Calu3 (cell line): ENCODE measurements around the gene SLC29A3. TPM values are rescaled to one million over a fixed set of nuclear protein-coding genes. Genes with fewer than 3 reads are reported as not detected.

Experiments used
- BruUV-seq: library from RNA; stranded (reverse); fragments of 400-500 nt; replicated peaks from 2 replicates; lab custom pipeline; 2021; lab: Mats Ljungman, UMichigan
- CTCF ChIA-PET: fragments of 300-600 bp; sonication (Branson Sonifier 250); formaldehyde crosslinking; loops from one replicate; lab custom pipeline; 2022; ENCODE audit warnings: antibody characterized with exemption; lab: Charles Lee
- DNase-seq: peaks from one replicate; pipeline ENCODE4 v3.0.0; 2022
- H3K27ac Mint-ChIP-seq: one replicate; pipeline ENCODE4 v1.8.0; 2022; ENCODE audit warnings: mixed read lengths; ENCODE audit not compliant: unreplicated experiment
- H3K27me3 Mint-ChIP-seq: one replicate; pipeline ENCODE4 v1.8.0; 2022; ENCODE audit warnings: mixed read lengths; ENCODE audit not compliant: unreplicated experiment
- H3K36me3 Mint-ChIP-seq: one replicate; pipeline ENCODE4 v1.8.0; 2022; ENCODE audit warnings: mild to moderate bottlenecking, moderate library complexity, mixed read lengths; ENCODE audit not compliant: insufficient read depth, unreplicated experiment
- H3K4me1 Mint-ChIP-seq: one replicate; pipeline ENCODE4 v1.8.0; 2022; ENCODE audit warnings: mild to moderate bottlenecking, low read depth, mixed read lengths; ENCODE audit not compliant: unreplicated experiment
- H3K4me3 Mint-ChIP-seq: one replicate; pipeline ENCODE4 v1.8.0; 2022; ENCODE audit warnings: mild to moderate bottlenecking, low read depth, moderate library complexity, mixed read lengths; ENCODE audit not compliant: unreplicated experiment
- H3K9me3 Mint-ChIP-seq: one replicate; pipeline ENCODE4 v1.8.0; 2022; ENCODE audit warnings: low read depth, mixed read lengths; ENCODE audit not compliant: unreplicated experiment
- CTCF ChIP-seq: fragments of 200-600 bp; IDR thresholded peaks from one replicate; pipeline ENCODE4 v1.8.0; 2022; ENCODE audit warnings: antibody characterized with exemption; ENCODE audit not compliant: unreplicated experiment
- intact Hi-C: fragments of 100-400 bp; cut with micrococcal nuclease; formaldehyde crosslinking; loops from one replicate; pipeline ENCODE4 v1.10.0; 2022; ENCODE audit not compliant: unreplicated experiment
- total RNA-seq: library from RNA; stranded (reverse); gene quantifications from 2 replicates; pipeline ENCODE4 v1.2.3, GENCODE V29; 2022

The SLC29A3 gene
- total RNA-seq, 1 experiment from 2014 or later = 5.9 TPM

DNA sequence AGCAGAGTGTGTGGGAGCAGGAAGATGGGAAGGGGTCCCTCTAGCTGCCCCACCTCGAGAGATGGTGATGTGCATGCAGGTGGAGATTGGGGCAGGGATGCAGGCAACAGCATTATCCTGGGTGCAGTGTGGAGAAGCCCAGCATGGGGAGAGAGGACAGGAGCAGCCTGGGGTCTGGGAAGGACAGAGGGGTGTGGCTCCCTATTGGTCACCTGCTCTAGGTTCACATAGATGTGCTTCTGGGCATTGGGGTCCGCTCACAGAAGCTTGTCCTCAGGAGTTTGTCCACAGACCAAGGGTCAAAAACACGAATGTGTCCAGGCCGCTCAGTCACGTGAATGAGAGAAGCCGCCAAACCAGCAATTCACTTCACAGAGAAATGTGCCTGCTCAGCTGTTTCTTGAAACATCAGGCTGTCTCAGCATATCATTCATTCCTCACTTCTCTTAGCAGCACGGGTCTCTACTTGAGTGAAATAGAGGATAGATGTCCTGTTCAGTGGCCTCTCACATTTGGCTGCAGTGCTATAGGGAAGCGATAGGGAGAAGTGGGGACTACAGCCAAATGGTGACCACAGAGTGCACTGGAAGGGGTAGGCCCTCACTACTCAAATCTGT lies 11.5 kb upstream of the SLC29A3 start:
- DNase-seq = no peak
- intact Hi-C loops = no loop called here
- Mint-ChIP-seq H3K9me3 (no peaks in the 10 kb centered on the region), H3K27ac (no peak overlapping the region), H3K27me3 (peaks cover 44% of the 10 kb centered on the region), H3K4me3 (no peak overlapping the region), H3K36me3 (no peaks in the 10 kb centered on the region), H3K4me1 (no peaks in the 10 kb centered on the region)
- no peak for TF ChIP-seq CTCF
- BruUV-seq = no TSS peak
- CTCF ChIA-PET = interaction anchor here (0.9 to 1.8 kb wide), 2 partner anchors 31 to 263 kb away, joined by 4 read pairs; no protein-coding TSS in a partner anchor

- DNase-seq = no peak
- Mint-ChIP-seq H3K4me3 (no peak overlapping the region), H3K27me3 (peaks cover 44% of the 10 kb centered on the region), H3K4me1 (peaks cover under 1% of the 10 kb centered on the region), H3K27ac (no peak overlapping the region), H3K36me3 (no peaks in the 10 kb centered on the region), H3K9me3 (no peaks in the 10 kb centered on the region)
- CTCF ChIA-PET = interaction anchor here (0.7 to 0.9 kb wide), 2 partner anchors 31 to 509 kb away, joined by 3 to 4 read pairs; no protein-coding TSS in a partner anchor
- intact Hi-C loops = no loop called here
- BruUV-seq = no TSS peak
- no peak for TF ChIP-seq CTCF
Measured at GRCh38 chr10:71308244-71308643, 10.8 kb upstream of the SLC29A3 start.

DNA sequence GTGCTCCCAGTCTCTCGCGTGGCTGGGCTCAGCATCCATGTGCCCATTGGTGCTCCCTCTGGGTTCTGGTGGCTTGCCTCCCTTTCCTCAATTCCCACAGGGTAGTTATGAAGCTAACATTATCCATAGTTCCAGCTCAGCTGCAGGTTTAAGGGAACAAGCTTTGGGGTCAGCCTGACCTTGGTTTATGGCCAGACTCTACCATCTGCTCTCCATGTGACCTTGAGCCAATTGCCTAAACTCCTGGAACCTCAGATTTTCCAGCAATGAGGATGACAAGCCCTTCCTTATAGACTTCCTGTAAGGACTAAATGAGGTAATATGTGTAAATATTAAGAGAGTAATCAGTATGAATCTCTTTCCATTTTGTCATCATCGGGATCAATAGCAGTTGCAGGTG lies 10.1 kb upstream of the SLC29A3 start:
- no peak for TF ChIP-seq CTCF

DNA sequence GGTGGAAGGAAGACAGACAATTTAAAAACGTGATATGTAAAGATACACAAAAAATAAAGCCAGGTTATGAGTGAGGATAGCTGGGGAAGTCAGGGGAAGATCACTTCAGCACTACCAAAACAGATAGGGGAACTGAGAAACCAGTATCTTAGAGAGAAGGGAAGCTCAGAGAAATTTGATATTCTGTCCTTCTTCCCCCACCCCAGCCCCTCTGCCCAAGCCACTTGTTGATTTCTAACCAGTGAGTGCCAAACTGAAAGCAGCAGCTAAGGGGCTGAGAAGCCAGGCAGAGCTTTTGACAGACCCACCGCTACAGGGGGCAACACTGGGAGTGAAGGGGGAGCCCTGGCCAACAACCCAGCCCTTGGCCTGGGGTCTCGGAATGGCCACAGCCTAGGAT lies 9.1 kb upstream of the SLC29A3 start:
- TF ChIP-seq CTCF = no peak
- DNase-seq = no peak
- no peaks in the 10 kb centered on the region for H3K9me3 Mint-ChIP-seq
- intact Hi-C loops = loop anchor here (5.0 to 10.0 kb wide), 4 partner anchors 175 to 587 kb away; no protein-coding TSS in a partner anchor
- H3K4me3 Mint-ChIP-seq = no peak overlapping the region
- no peak overlapping the region for H3K27ac Mint-ChIP-seq
- CTCF ChIA-PET = no interaction called here
- H3K36me3 Mint-ChIP-seq = peaks cover 5% of the 10 kb centered on the region
- peaks cover 47% of the 10 kb centered on the region for H3K27me3 Mint-ChIP-seq
- BruUV-seq = no TSS peak
- H3K4me1 Mint-ChIP-seq = peaks cover 10% of the 10 kb centered on the region

More for the DNA sequence above, 10.1 kb upstream of the SLC29A3 start:
- no peaks in the 10 kb centered on the region for H3K9me3 Mint-ChIP-seq
- DNase-seq = no peak
- peaks cover 8% of the 10 kb centered on the region for H3K4me1 Mint-ChIP-seq
- CTCF ChIA-PET = interaction anchor here (0.7 kb wide), 1 partner anchor 508 kb away, joined by 3 read pairs; no protein-coding TSS in a partner anchor
- no peak overlapping the region for H3K27ac Mint-ChIP-seq
- no TSS peak for BruUV-seq
- intact Hi-C loops = no loop called here
- H3K36me3 Mint-ChIP-seq = peaks cover 5% of the 10 kb centered on the region
- peaks cover 44% of the 10 kb centered on the region for H3K27me3 Mint-ChIP-seq
- no peak overlapping the region for H3K4me3 Mint-ChIP-seq
